ENCODE data around the gene ABI2.

ABI2 gene

GRCh38 chr2:203492965-203493364 lies 164.8 kb downstream of the ABI2 start:
- Histone ChIP-seq H3K36me3 (ENCODE audit: control insufficient read depth, insufficient read depth, low read length) (no peaks in the 10 kb centered on the region), H3K4me1 (ENCODE audit: control insufficient read depth, insufficient read depth, low read length, poor library complexity, severe bottlenecking) (no peaks in the 10 kb centered on the region)

More at GRCh38 chr2:203492965-203493364, 164.8 kb downstream of the ABI2 start:
- Histone ChIP-seq H3K4me3 (ENCODE audit: insufficient read depth, low read depth, low read length, poor library complexity, severe bottlenecking) (no peak overlapping the region), H3K9me3 (ENCODE audit: control insufficient read depth, low read length) (no peaks in the 10 kb centered on the region), H3K27me3 (replicated peaks; ENCODE audit: control insufficient read depth, insufficient read depth, low read length, poor library complexity, severe bottlenecking) (no peaks in the 10 kb centered on the region), H3K27ac (ENCODE audit: insufficient read depth, low read length, poor library complexity, severe bottlenecking) (no peak overlapping the region)
- no peak for DNase-seq
